Melanocyte of skin (primary cell): ENCODE measurements around the gene ARL5A. TPM values are rescaled to one million over a fixed set of nuclear protein-coding genes. Genes with fewer than 3 reads are reported as not detected.

Experiments
- total RNA-seq, 2 donors: library from RNA; depleted of rRNA; stranded (reverse); fragments of >200 nt; gene quantifications; 2 replicates each; pipeline ENCODE4 v1.2.3, GENCODE V29; 2012

Gene ARL5A, protein sequence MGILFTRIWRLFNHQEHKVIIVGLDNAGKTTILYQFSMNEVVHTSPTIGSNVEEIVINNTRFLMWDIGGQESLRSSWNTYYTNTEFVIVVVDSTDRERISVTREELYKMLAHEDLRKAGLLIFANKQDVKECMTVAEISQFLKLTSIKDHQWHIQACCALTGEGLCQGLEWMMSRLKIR
- total RNA-seq = 10 to 100 TPM; 46.8 to 52.6 TPM

GRCh38 chr2:151828143-151828889 lies at the start of gene ARL5A:
Gene ARL5A (minus strand): TSS chr2:151828421. CDS start chr2:151828176, 245 bp downstream.

Other genes starting within 250 kb of the ARL5A start
- gene NEB, start 93.9 kb downstream of the ARL5A start, total RNA-seq = 1 to 10 TPM; 1.4 to 2.3 TPM